Liver (tissue), 9 donors: ENCODE measurements around the gene SLC6A11. TPM values are rescaled to one million over a fixed set of nuclear protein-coding genes. Genes with fewer than 3 reads are reported as not detected.

ENCODE experiments used
- DNase-seq: peaks from one replicate; pipeline ENCODE4 v3.0.0-alpha.2; 2017; ENCODE audit warnings: low spot score
- H3K27ac ChIP-seq, 2 donors: one replicate each; pipeline ENCODE4 v1.7.0; 2013; ENCODE audit warnings: inconsistent platforms in 2 of 2, low read length in 2 of 2, control low read depth in 1 of 2, low read depth in 1 of 2, mild to moderate bottlenecking in 1 of 2
- H3K27me3 ChIP-seq, 4 donors: one replicate each; pipeline versions ENCODE4 v1.6.1 to v1.7.0; 2013; ENCODE audit warnings: low read length in 3 of 4, inconsistent platforms in 1 of 4, mild to moderate bottlenecking in 1 of 4, moderate library complexity in 1 of 4; ENCODE audit not compliant: control insufficient read depth in 4 of 4, insufficient read depth in 4 of 4
- H3K36me3 ChIP-seq, 4 donors: one replicate each; pipeline versions ENCODE4 v1.6.1 to v1.7.0; 2013; ENCODE audit warnings: low read length in 3 of 4, mild to moderate bottlenecking in 3 of 4, low read depth in 1 of 4, moderate library complexity in 1 of 4; ENCODE audit not compliant: control insufficient read depth in 4 of 4, insufficient read depth in 3 of 4
- H3K4me1 ChIP-seq, 4 donors: one replicate each; pipeline versions ENCODE4 v1.6.1 to v1.7.0; 2013; ENCODE audit warnings: low read length in 3 of 4, mild to moderate bottlenecking in 3 of 4, moderate library complexity in 1 of 4; ENCODE audit not compliant: control insufficient read depth in 4 of 4, insufficient read depth in 4 of 4
- H3K4me3 ChIP-seq, 3 donors: one replicate each; pipeline versions ENCODE4 v1.6.1 to v1.7.0; 2013; ENCODE audit warnings: low read length in 3 of 3, control low read depth in 1 of 3, low read depth in 1 of 3, mild to moderate bottlenecking in 1 of 3
- H3K9ac ChIP-seq, 2 donors: one replicate each; pipeline ENCODE4 v1.7.0; 2013; ENCODE audit warnings: low read length in 2 of 2, mild to moderate bottlenecking in 2 of 2, moderate library complexity in 2 of 2, control low read depth in 1 of 2, low read depth in 1 of 2
- H3K9me3 ChIP-seq, 4 donors: one replicate each; pipeline versions ENCODE4 v1.6.1 to v1.7.0; 2013; ENCODE audit warnings: low read length in 3 of 4; ENCODE audit not compliant: control insufficient read depth in 4 of 4
- EGR1 ChIP-seq, 2 donors: IDR thresholded peaks; 2 replicates each; pipeline ENCODE4 v1.6.1; 2016 to 2018; ENCODE audit warnings: antibody characterized with exemption in 2 of 2, low read depth in 2 of 2
- FOXA1 ChIP-seq: IDR thresholded peaks from 2 replicates; pipeline ENCODE4 v1.6.1; 2016; ENCODE audit warnings: antibody characterized with exemption
- FOXA2 ChIP-seq: IDR thresholded peaks from 2 replicates; pipeline ENCODE4 v1.6.1; 2016; ENCODE audit warnings: antibody characterized with exemption
- GABPA ChIP-seq, 2 donors: IDR thresholded peaks in 1 of 2; conservative IDR thresholded peaks in 1 of 2; 2 replicates each; pipeline ENCODE4 v1.6.1; 2016; ENCODE audit warnings: antibody characterized with exemption in 2 of 2, mild to moderate bottlenecking in 1 of 2, moderate library complexity in 1 of 2
- HNF4A ChIP-seq, 2 donors: conservative IDR thresholded peaks; 2 replicates each; pipeline ENCODE4 v1.6.1; 2016; ENCODE audit warnings: antibody characterized with exemption in 2 of 2, mild to moderate bottlenecking in 2 of 2
- HNF4G ChIP-seq: IDR thresholded peaks from 2 replicates; pipeline ENCODE4 v1.6.1; 2016; ENCODE audit warnings: antibody characterized with exemption
- JUND ChIP-seq, 2 donors: IDR thresholded peaks; 2 replicates each; pipeline ENCODE4 v1.6.1; 2016; ENCODE audit warnings: antibody characterized with exemption in 2 of 2
- NR2F2 ChIP-seq: IDR thresholded peaks from 2 replicates; pipeline ENCODE4 v1.6.1; 2016; ENCODE audit warnings: antibody characterized with exemption
- RAD21 ChIP-seq, 2 donors: IDR thresholded peaks; 2 replicates each; pipeline ENCODE4 v1.6.1; 2016; ENCODE audit warnings: antibody characterized with exemption in 2 of 2, mild to moderate bottlenecking in 2 of 2
- RXRA ChIP-seq, 2 donors: IDR thresholded peaks; 2 replicates each; pipeline ENCODE4 v1.6.1; 2017 to 2018; ENCODE audit warnings: antibody characterized with exemption in 2 of 2, mild to moderate bottlenecking in 1 of 2
- SP1 ChIP-seq: IDR thresholded peaks from 2 replicates; pipeline ENCODE4 v1.6.1; 2018; ENCODE audit warnings: antibody characterized with exemption, mild to moderate bottlenecking
- TAF1 ChIP-seq: conservative IDR thresholded peaks from 2 replicates; pipeline ENCODE4 v1.6.1; 2016; ENCODE audit warnings: antibody characterized with exemption, mild to moderate bottlenecking
- YY1 ChIP-seq: IDR thresholded peaks from 2 replicates; pipeline ENCODE4 v1.6.1; 2016; ENCODE audit warnings: antibody characterized with exemption, mild to moderate bottlenecking
- WGBS: extraction: QIAGEN DNeasy Blood & Tissue Kit; methylation state at CpG from one replicate; pipeline ENCODE4 v1.1.7; 2013; 5-methylcytosine and 5-hydroxymethylcytosine counted together
- polyA plus RNA-seq, 2 donors: library from polyadenylated mRNA; stranded (reverse) in 1 of 2; unstranded in 1 of 2; fragments of 200-250 nt in 1 of 2; fragments of >200 nt in 1 of 2; fragmentation: Nextera tagmentation in 1 of 2; extraction: Ambion mirVana in 1 of 2; gene quantifications; one replicate each; pipeline versions ENCODE4 v1.2.1 to v1.2.3, GENCODE V29; 2013 to 2015
- total RNA-seq, 2 donors: library from RNA; depleted of rRNA; stranded (reverse); fragments of >200 nt; gene quantifications; one replicate each; pipeline ENCODE4 v1.2.3, GENCODE V29; 2014
- TF ChIP-seq, protein P1 (sequence below): IDR thresholded peaks from 2 replicates; pipeline ENCODE4 v1.6.1; 2016; ENCODE audit warnings: antibody characterized with exemption, mild to moderate bottlenecking
- TF ChIP-seq, protein P2 (sequence below): fragments of 150-350 bp; IDR thresholded peaks from 2 replicates; pipeline ENCODE4 v1.5.1; 2017; ENCODE audit warnings: improper control_type of control experiment, low read depth, low read length; ENCODE audit not compliant: missing input control
- TF ChIP-seq, protein P3 (sequence below): IDR thresholded peaks from 2 replicates; pipeline ENCODE4 v1.6.1; 2016; ENCODE audit warnings: antibody characterized with exemption
- TF ChIP-seq, protein P4 (sequence below): IDR thresholded peaks from 2 replicates; pipeline ENCODE4 v1.6.1; 2016; ENCODE audit warnings: antibody characterized with exemption
- TF ChIP-seq, protein P5 (sequence below): IDR thresholded peaks from 2 replicates; pipeline ENCODE4 v1.6.1; 2016; ENCODE audit warnings: antibody characterized with exemption
- donor health status: healthy.
- donor health status: healthy.
- donor health status: healthy.
- donor health status: healthy.
- donor health status: healthy.

SLC6A11 gene
- total and polyA plus RNA-seq, 4 donors, result under 0.01 to 7.1 (median 0.01) TPM; not detected in 1

DNA sequence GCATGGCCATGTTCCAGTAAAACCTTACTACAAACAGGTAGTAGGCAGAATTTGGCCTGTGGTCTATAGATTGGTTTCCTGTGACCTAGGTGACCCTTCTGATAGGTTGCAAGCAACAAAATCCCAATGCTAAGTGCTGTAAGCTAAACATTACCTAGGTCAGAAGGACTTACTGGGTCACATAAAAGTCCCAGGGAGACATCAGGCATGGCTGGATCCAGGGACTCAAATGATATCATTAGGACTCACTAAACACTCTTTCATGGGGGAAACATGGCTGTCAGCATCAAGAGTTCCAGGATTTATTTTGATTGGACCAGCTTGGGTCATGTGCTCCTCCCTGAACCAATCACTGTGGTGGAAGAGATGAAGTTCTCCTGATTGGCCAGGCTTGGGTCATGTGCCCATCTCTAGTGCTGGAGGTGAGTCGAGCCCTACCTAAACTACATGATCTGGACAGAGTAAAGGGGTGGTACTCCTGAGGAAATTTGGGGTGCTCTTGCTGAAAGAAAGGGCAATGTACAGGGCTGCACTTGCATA is 159.7 kb downstream of the SLC6A11 start:
- Histone ChIP-seq H3K36me3 (no peaks in the 10 kb centered on the region), H3K9ac (no peak overlapping the region), H3K27me3 (no peaks in the 10 kb centered on the region), H3K27ac (no peak overlapping the region), H3K4me3 (no peak overlapping the region), H3K4me1 (no peaks in the 10 kb centered on the region), H3K9me3 (no peaks in the 10 kb centered on the region)
- no peak for TF ChIP-seq JUND (IDR thresholded peaks at IDR 0.05)
- TF ChIP-seq GABPA (IDR thresholded peaks at IDR 0.05 in 1 of 2, conservative IDR thresholded peaks at IDR 0.05 in 1 of 2), result no peak
- TF ChIP-seq, protein P1, sequence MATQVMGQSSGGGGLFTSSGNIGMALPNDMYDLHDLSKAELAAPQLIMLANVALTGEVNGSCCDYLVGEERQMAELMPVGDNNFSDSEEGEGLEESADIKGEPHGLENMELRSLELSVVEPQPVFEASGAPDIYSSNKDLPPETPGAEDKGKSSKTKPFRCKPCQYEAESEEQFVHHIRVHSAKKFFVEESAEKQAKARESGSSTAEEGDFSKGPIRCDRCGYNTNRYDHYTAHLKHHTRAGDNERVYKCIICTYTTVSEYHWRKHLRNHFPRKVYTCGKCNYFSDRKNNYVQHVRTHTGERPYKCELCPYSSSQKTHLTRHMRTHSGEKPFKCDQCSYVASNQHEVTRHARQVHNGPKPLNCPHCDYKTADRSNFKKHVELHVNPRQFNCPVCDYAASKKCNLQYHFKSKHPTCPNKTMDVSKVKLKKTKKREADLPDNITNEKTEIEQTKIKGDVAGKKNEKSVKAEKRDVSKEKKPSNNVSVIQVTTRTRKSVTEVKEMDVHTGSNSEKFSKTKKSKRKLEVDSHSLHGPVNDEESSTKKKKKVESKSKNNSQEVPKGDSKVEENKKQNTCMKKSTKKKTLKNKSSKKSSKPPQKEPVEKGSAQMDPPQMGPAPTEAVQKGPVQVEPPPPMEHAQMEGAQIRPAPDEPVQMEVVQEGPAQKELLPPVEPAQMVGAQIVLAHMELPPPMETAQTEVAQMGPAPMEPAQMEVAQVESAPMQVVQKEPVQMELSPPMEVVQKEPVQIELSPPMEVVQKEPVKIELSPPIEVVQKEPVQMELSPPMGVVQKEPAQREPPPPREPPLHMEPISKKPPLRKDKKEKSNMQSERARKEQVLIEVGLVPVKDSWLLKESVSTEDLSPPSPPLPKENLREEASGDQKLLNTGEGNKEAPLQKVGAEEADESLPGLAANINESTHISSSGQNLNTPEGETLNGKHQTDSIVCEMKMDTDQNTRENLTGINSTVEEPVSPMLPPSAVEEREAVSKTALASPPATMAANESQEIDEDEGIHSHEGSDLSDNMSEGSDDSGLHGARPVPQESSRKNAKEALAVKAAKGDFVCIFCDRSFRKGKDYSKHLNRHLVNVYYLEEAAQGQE, result no peak
- TF ChIP-seq NR2F2, result no peak
- no peak for TF ChIP-seq TAF1
- TF ChIP-seq FOXA2, result no peak
- TF ChIP-seq HNF4A (conservative IDR thresholded peaks at IDR 0.05), result no peak
- TF ChIP-seq RAD21 (IDR thresholded peaks at IDR 0.05), result no peak
- TF ChIP-seq, protein P2, sequence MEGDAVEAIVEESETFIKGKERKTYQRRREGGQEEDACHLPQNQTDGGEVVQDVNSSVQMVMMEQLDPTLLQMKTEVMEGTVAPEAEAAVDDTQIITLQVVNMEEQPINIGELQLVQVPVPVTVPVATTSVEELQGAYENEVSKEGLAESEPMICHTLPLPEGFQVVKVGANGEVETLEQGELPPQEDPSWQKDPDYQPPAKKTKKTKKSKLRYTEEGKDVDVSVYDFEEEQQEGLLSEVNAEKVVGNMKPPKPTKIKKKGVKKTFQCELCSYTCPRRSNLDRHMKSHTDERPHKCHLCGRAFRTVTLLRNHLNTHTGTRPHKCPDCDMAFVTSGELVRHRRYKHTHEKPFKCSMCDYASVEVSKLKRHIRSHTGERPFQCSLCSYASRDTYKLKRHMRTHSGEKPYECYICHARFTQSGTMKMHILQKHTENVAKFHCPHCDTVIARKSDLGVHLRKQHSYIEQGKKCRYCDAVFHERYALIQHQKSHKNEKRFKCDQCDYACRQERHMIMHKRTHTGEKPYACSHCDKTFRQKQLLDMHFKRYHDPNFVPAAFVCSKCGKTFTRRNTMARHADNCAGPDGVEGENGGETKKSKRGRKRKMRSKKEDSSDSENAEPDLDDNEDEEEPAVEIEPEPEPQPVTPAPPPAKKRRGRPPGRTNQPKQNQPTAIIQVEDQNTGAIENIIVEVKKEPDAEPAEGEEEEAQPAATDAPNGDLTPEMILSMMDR, result no peak
- TF ChIP-seq, protein P3, sequence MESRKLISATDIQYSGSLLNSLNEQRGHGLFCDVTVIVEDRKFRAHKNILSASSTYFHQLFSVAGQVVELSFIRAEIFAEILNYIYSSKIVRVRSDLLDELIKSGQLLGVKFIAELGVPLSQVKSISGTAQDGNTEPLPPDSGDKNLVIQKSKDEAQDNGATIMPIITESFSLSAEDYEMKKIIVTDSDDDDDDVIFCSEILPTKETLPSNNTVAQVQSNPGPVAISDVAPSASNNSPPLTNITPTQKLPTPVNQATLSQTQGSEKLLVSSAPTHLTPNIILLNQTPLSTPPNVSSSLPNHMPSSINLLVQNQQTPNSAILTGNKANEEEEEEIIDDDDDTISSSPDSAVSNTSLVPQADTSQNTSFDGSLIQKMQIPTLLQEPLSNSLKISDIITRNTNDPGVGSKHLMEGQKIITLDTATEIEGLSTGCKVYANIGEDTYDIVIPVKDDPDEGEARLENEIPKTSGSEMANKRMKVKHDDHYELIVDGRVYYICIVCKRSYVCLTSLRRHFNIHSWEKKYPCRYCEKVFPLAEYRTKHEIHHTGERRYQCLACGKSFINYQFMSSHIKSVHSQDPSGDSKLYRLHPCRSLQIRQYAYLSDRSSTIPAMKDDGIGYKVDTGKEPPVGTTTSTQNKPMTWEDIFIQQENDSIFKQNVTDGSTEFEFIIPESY, result no peak
- no peak for TF ChIP-seq YY1
- TF ChIP-seq, protein P4, sequence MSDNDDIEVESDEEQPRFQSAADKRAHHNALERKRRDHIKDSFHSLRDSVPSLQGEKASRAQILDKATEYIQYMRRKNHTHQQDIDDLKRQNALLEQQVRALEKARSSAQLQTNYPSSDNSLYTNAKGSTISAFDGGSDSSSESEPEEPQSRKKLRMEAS, result no peak
- TF ChIP-seq, protein P5, sequence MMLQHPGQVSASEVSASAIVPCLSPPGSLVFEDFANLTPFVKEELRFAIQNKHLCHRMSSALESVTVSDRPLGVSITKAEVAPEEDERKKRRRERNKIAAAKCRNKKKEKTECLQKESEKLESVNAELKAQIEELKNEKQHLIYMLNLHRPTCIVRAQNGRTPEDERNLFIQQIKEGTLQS, result no peak
- TF ChIP-seq EGR1 (IDR thresholded peaks at IDR 0.05; ENCODE audit: low read depth in 2 of 2), result no peak
- TF ChIP-seq RXRA (IDR thresholded peaks at IDR 0.05), result no peak
- no peak for TF ChIP-seq HNF4G
- TF ChIP-seq SP1, result no peak
- no peak for TF ChIP-seq FOXA1
- no peak for DNase-seq
- 98% methylated on average over 1 of the region's 1 CpG for WGBS
